ENCODE measurements around the gene PHLDB1.

- no peak for TF ChIP-seq MYC (IDR thresholded peaks at IDR 0.05; ENCODE audit: low read depth, low read length)
- no peak for TF ChIP-seq MAX (IDR thresholded peaks at IDR 0.05; ENCODE audit: insufficient read depth, insufficient read length)
- TF ChIP-seq EZH2 (IDR thresholded peaks at IDR 0.05; ENCODE audit: borderline replicate concordance, low read depth, low read length, severe bottlenecking), result no peak
- no peak for TF ChIP-seq JUN (IDR thresholded peaks at IDR 0.05; ENCODE audit: borderline replicate concordance, insufficient read depth, insufficient read length, low read depth)
- no peak for TF ChIP-seq CTCF (IDR thresholded peaks at IDR 0.05; ENCODE audit: extremely low read depth in 1 of 2, insufficient read depth in 1 of 2, low read depth in 1 of 2, low read length in 2 of 2)
- no peak for TF ChIP-seq POLR2A (IDR thresholded peaks at IDR 0.05; ENCODE audit: low read depth, low read length)
These were observed 42.5 kb downstream of the PHLDB1 start for GRCh38 chr11:118649941-118650340.
